ENCODE results near the gene GPRC5A. TPM values are rescaled to one million over a fixed set of nuclear protein-coding genes. Genes with fewer than 3 reads are reported as not detected.
"Not testable (repeated sequence)": the region's sequence is repeated elsewhere in the genome, so short reads cannot be mapped to it uniquely, and the experiment has no call there.

The GPRC5A gene
- total RNA-seq, result under 1 TPM; 0.14 to 0.35 TPM

- peak within 1 kb of the TSS; percentile 70 for H3K4me3 Mint-ChIP-seq
- no peaks in the 10 kb centered on the region for H3K36me3 Mint-ChIP-seq (ENCODE audit: low read depth)
- no peaks in the 10 kb centered on the region for H3K9me3 Mint-ChIP-seq (ENCODE audit: low read depth)
- peaks cover 14% of the 10 kb centered on the region for H3K4me1 Mint-ChIP-seq
- peak; percentile 75 for ATAC-seq
- DNase-seq, result peak; percentile 65
- ChIA-PET CTCF (interaction anchor here (0.6 to 1.6 kb wide), 10 partner anchors 17 to 321 kb away, joined by 3 to 6 read pairs (median 4); no protein-coding TSS in a partner anchor), POLR2A (interaction anchor here (0.6 kb wide), 1 partner anchor 1085 kb away, joined by 5 read pairs; no protein-coding TSS in a partner anchor)
- intact Hi-C loops (cut with DNase I, micrococcal nuclease), result loop anchor here in 1 of 2 experiments (10.0 kb wide), 1 partner anchor 386 kb away; no protein-coding TSS in a partner anchor
- H3K27ac Mint-ChIP-seq, result peak within 1 kb of the TSS; percentile 69
- peaks cover 27% of the 10 kb centered on the region for H3K27me3 Mint-ChIP-seq
Observed at GRCh38 chr12:12891080-12891880, at the start of gene GPRC5A. TSS of gene GPRC5A (plus strand) at chr12:12891562. CDS start at chr12:12908250, 16,688 bp downstream.

DNA sequence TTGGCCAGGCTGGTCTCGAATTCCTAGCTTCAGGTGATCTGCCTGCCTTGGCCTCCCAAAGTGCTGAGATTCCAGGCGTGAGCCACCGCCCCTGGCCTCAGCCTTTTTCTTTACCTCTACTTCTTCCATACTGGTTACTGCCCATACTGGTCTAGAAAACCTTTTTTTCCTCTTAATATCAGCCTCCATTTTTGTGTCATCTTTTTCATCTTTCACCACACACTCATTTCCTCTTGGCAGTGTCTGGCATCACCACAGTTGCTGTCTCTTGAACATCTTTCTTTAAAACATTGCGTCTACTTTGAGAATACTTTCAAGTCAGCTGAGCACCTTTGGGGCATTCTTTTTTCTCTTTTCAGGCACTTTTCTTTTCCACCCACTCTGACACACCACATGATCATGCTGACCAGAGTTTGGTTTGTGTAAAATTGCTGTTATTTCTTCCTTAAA is 45.5 kb upstream of the GPRC5A start:
- Mint-ChIP-seq H3K27ac (peak overlapping the region; percentile 48), H3K36me3 (ENCODE audit: low read depth) (peaks cover 22% of the 10 kb centered on the region)
- peak; percentile 63 for ATAC-seq

GRCh38 chr12:12846780-12847179 is 44.6 kb upstream of the GPRC5A start:
- CTCF ChIA-PET, result interaction anchor here (0.6 to 1.9 kb wide), 3 partner anchors 8 to 220 kb away, joined by 3 to 6 read pairs (median 3); no protein-coding TSS in a partner anchor
- peak; percentile 16 for DNase-seq
- H3K4me3 Mint-ChIP-seq; intact Hi-C loops (cut with DNase I, micrococcal nuclease); POLR2A ChIA-PET; H3K9me3 Mint-ChIP-seq (ENCODE audit: low read depth); H3K27me3 Mint-ChIP-seq: not testable (repeated sequence)
- Mint-ChIP-seq H3K4me1 (peaks cover 20% of the 10 kb centered on the region), H3K27ac (peak overlapping the region; percentile 51), H3K36me3 (ENCODE audit: low read depth) (peaks cover 30% of the 10 kb centered on the region)
- peak; percentile 39 for ATAC-seq

More for the DNA sequence above, 45.5 kb upstream of the GPRC5A start:
- Mint-ChIP-seq H3K4me3 (no peak overlapping the region), H3K9me3 (ENCODE audit: low read depth) (peaks cover 3% of the 10 kb centered on the region), H3K27me3 (no peaks in the 10 kb centered on the region), H3K4me1 (peaks cover 20% of the 10 kb centered on the region)
- no peak for DNase-seq
- intact Hi-C loops (cut with DNase I, micrococcal nuclease), result no loop called here
- CTCF ChIA-PET, result interaction anchor here (0.5 to 1.9 kb wide), 3 partner anchors 8 to 98 kb away, joined by 3 to 6 read pairs (median 5); no protein-coding TSS in a partner anchor
- POLR2A ChIA-PET, result interaction anchor here (0.6 kb wide), 1 partner anchor 55 kb away, joined by 3 read pairs; no protein-coding TSS in a partner anchor

DNA sequence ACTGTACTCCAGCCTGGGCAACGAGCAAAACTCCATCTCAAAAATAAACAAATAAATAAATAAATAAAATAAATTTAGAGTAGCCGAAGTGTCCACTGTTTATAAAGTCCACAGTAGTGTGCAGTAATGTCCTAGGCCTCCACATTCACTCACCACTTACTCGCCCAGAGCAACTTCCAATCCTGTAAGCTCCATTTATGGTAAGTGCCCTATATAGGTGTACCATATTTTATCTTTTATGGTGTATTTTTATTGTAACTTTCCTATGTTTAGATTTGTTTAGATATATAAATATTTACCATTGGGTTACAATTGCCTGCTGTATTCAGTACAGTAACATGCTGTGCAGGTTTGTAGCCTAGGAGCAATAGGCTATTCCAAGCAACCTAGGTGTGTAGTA is 37.9 kb upstream of the GPRC5A start:
- POLR2A ChIA-PET, result no interaction called here

DNA sequence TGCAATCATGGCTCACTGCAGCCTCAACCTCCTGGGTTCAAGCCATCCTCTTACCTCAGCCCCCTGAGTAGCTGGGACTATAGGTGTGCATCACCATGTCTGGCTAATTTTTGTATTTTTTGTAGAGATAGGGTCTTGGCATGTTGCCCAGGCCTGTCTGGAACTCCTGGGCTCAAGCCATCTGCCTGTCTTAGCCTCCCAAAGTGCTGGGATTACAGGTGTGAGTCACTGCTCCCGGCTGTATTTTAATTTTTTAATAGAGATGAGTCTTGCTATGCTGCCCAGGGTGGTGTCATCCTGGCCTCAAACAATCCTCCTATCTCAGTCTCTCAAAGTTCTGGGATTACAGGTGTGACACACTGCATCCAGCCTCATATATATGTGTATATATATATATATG is 31.7 kb upstream of the GPRC5A start:
- H3K27ac Mint-ChIP-seq, result no peak overlapping the region
- no peaks in the 10 kb centered on the region for H3K9me3 Mint-ChIP-seq (ENCODE audit: low read depth)
- POLR2A ChIA-PET, result no interaction called here
- intact Hi-C loops (cut with DNase I, micrococcal nuclease), result no loop called here
- DNase-seq (no peak), ATAC-seq (no peak)
- no peaks in the 10 kb centered on the region for H3K27me3 Mint-ChIP-seq
- no peak overlapping the region for H3K4me3 Mint-ChIP-seq
- CTCF ChIA-PET, result interaction anchor here (0.7 kb wide), 1 partner anchor 54 kb away, joined by 4 read pairs; no protein-coding TSS in a partner anchor
- H3K36me3 Mint-ChIP-seq (ENCODE audit: low read depth), result peaks cover 30% of the 10 kb centered on the region
- no peaks in the 10 kb centered on the region for H3K4me1 Mint-ChIP-seq

More for the DNA sequence above, 37.9 kb upstream of the GPRC5A start:
- Mint-ChIP-seq H3K4me3 (no peak overlapping the region), H3K9me3 (ENCODE audit: low read depth) (peaks cover 10% of the 10 kb centered on the region), H3K4me1 (no peaks in the 10 kb centered on the region), H3K27ac (no peak overlapping the region), H3K36me3 (ENCODE audit: low read depth) (peaks cover 26% of the 10 kb centered on the region), H3K27me3 (no peaks in the 10 kb centered on the region)
- CTCF ChIA-PET, result interaction anchor here (0.7 to 0.9 kb wide), 3 partner anchors 9 to 16 kb away, joined by 3 to 4 read pairs (median 3); no protein-coding TSS in a partner anchor
- ATAC-seq (no peak), DNase-seq (no peak)
- intact Hi-C loops (cut with DNase I, micrococcal nuclease), result no loop called here

GRCh38 chr12:12864243-12864642 is 27.1 kb upstream of the GPRC5A start:
- no peak overlapping the region for H3K27ac Mint-ChIP-seq
- no peaks in the 10 kb centered on the region for H3K27me3 Mint-ChIP-seq
- H3K9me3 Mint-ChIP-seq (ENCODE audit: low read depth), result no peaks in the 10 kb centered on the region
- ChIA-PET CTCF (no interaction called here), POLR2A (no interaction called here)
- intact Hi-C loops (cut with DNase I, micrococcal nuclease), result no loop called here
- no peaks in the 10 kb centered on the region for H3K4me1 Mint-ChIP-seq
- ATAC-seq (no peak), DNase-seq (no peak)
- no peak overlapping the region for H3K4me3 Mint-ChIP-seq
- peaks cover 29% of the 10 kb centered on the region for H3K36me3 Mint-ChIP-seq (ENCODE audit: low read depth)

GRCh38 chr12:12868477-12869235 is 22.7 kb upstream of the GPRC5A start:
- H3K27me3 Mint-ChIP-seq, result no peaks in the 10 kb centered on the region
- H3K4me1 Mint-ChIP-seq, result no peaks in the 10 kb centered on the region
- H3K27ac Mint-ChIP-seq, result no peak overlapping the region
- intact Hi-C loops (cut with DNase I, micrococcal nuclease), result no loop called here
- H3K9me3 Mint-ChIP-seq (ENCODE audit: low read depth), result no peaks in the 10 kb centered on the region
- POLR2A ChIA-PET, result no interaction called here
- no peak overlapping the region for H3K4me3 Mint-ChIP-seq
- peaks cover 14% of the 10 kb centered on the region for H3K36me3 Mint-ChIP-seq (ENCODE audit: low read depth)
- DNase-seq (no peak), ATAC-seq (no peak)
- CTCF ChIA-PET, result interaction anchor here (0.7 kb wide), 2 partner anchors 17 to 721 kb away, joined by 3 read pairs; no protein-coding TSS in a partner anchor

DNA sequence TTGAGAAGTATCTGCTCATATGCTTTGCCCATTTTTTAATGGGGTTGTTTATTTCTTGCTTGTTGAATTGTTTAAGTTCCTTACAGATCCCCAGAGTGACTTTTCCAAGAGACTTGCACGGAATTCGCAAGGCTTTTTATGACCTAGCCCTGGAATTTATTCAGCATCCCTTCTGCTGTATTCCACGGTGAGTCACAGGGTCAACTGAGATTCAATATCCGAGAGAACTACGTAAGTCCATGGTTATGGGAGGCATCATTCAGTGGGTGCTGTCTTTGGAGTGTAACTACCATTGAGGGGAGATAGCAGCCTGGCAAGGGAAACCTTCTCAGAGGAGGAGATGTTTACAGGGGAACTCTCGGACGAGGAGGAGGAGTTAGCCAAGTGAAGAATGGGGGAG is 20.9 kb upstream of the GPRC5A start:
- intact Hi-C loops (cut with DNase I, micrococcal nuclease), result no loop called here
- CTCF ChIA-PET, result no interaction called here
- H3K9me3 Mint-ChIP-seq (ENCODE audit: low read depth), result no peaks in the 10 kb centered on the region
- no peak for DNase-seq
- POLR2A ChIA-PET, result no interaction called here
- no peak for ATAC-seq
- H3K4me1 Mint-ChIP-seq, result no peaks in the 10 kb centered on the region
- no peak overlapping the region for H3K4me3 Mint-ChIP-seq
- peaks cover 8% of the 10 kb centered on the region for H3K36me3 Mint-ChIP-seq (ENCODE audit: low read depth)
- H3K27ac Mint-ChIP-seq, result no peak overlapping the region
- H3K27me3 Mint-ChIP-seq, result no peaks in the 10 kb centered on the region

GRCh38 chr12:12871587-12872138 is 19.7 kb upstream of the GPRC5A start:
- no peaks in the 10 kb centered on the region for H3K27me3 Mint-ChIP-seq

DNA sequence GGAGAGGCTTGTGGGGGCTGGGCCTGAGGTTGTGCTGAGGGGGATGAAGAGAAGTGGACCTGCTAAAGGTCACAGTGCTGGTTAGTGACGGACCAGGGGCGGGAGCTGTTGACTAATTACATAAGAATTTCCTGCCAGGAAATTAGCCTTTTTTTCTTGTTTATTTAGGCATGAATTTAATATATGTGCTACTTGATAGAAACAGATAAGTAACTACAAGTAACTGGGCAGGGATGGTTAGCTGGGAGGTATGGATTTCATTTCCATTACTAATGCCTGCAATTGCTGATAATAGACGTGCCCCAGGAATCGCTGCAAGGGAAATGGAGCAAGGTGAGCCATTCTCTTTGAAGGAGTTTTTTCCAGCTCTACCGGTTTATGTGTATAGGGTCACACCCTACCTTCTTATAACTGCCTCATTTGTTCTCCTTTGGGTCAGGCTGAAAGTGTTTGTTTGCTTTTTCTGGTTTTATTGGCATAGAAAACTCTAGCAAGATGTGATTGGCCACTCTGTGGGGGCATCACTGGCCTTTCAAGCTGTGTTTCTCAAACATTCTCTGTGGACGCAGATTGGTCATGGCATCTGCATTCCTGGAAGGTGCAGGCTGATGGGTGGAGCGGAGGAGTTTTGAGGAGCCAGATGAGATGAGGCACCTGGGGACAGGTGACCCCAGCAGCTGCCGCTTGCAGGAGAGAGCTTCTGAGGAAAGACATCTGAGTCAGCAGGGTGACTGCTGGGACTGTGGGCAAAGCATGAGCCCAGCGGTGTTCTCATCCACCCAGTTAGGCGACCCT is 19.0 kb upstream of the GPRC5A start:
- CTCF ChIA-PET, result interaction anchor here (1.1 kb wide), 1 partner anchor 10 kb away, joined by 4 read pairs; no protein-coding TSS in a partner anchor
- ATAC-seq (no peak), DNase-seq (no peak)
- POLR2A ChIA-PET, result no interaction called here
- intact Hi-C loops (cut with DNase I, micrococcal nuclease), result no loop called here
- H3K27ac Mint-ChIP-seq, result no peak overlapping the region
- H3K4me1 Mint-ChIP-seq, result no peaks in the 10 kb centered on the region
- H3K9me3 Mint-ChIP-seq (ENCODE audit: low read depth), result no peaks in the 10 kb centered on the region
- no peaks in the 10 kb centered on the region for H3K27me3 Mint-ChIP-seq
- H3K4me3 Mint-ChIP-seq, result no peak overlapping the region
- H3K36me3 Mint-ChIP-seq (ENCODE audit: low read depth), result peaks cover 8% of the 10 kb centered on the region

More at GRCh38 chr12:12871587-12872138, 19.7 kb upstream of the GPRC5A start:
- POLR2A ChIA-PET, result no interaction called here
- no peak overlapping the region for H3K27ac Mint-ChIP-seq
- intact Hi-C loops (cut with DNase I, micrococcal nuclease), result no loop called here
- no peaks in the 10 kb centered on the region for H3K9me3 Mint-ChIP-seq (ENCODE audit: low read depth)
- no peak for ATAC-seq
- H3K36me3 Mint-ChIP-seq (ENCODE audit: low read depth), result peaks cover 8% of the 10 kb centered on the region
- DNase-seq, result no peak
- no peak overlapping the region for H3K4me3 Mint-ChIP-seq
- H3K4me1 Mint-ChIP-seq, result no peaks in the 10 kb centered on the region
- CTCF ChIA-PET, result interaction anchor here (0.7 to 1.1 kb wide), 2 partner anchors 9 to 15 kb away, joined by 3 to 4 read pairs; no protein-coding TSS in a partner anchor
